HG03442 (cell line): Measurements from ENCODE around the gene CYB5R3.
A peak's percentile ranks its signal among the peaks of the same experiment; 100 is the strongest.

Experiments
- ATAC-seq: cut with Tn5 transposase; IDR thresholded peaks from one replicate; pipeline ENCODE4 v1.9.1; 2021; ENCODE audit warnings: mild to moderate bottlenecking, moderate library complexity; ENCODE audit not compliant: unreplicated experiment

Gene CYB5R3

GRCh38 chr22:42649246-42650099 is at the start of gene CYB5R3:
TSS of gene CYB5R3 (minus strand) at chr22:42649392. CDS start at chr22:42649315, 77 bp downstream.
- ATAC-seq = peak; percentile 52

- ATAC-seq = no peak
These were observed 48.4 kb upstream of the CYB5R3 start for GRCh38 chr22:42697542-42698013.

GRCh38 chr22:42696331-42696967 is 47.3 kb upstream of the CYB5R3 start:
- no peak for ATAC-seq

- ATAC-seq = no peak
These were observed 46.1 kb upstream of the CYB5R3 start for GRCh38 chr22:42695294-42695693.

GRCh38 chr22:42693763-42694683 is 44.8 kb upstream of the CYB5R3 start:
- no peak for ATAC-seq

GRCh38 chr22:42693055-42693762 is 44.0 kb upstream of the CYB5R3 start:
- no peak for ATAC-seq

- ATAC-seq = no peak
These were observed 43.3 kb upstream of the CYB5R3 start for GRCh38 chr22:42692239-42693054.

GRCh38 chr22:42691440-42691839 is 42.2 kb upstream of the CYB5R3 start:
- no peak for ATAC-seq

GRCh38 chr22:42688241-42689211 is 39.3 kb upstream of the CYB5R3 start:
- ATAC-seq = no peak

GRCh38 chr22:42686756-42687491 is 37.7 kb upstream of the CYB5R3 start:
- ATAC-seq = no peak

GRCh38 chr22:42685941-42686653 is 36.9 kb upstream of the CYB5R3 start:
- ATAC-seq = no peak

- no peak for ATAC-seq
These were observed 35.4 kb upstream of the CYB5R3 start for GRCh38 chr22:42684462-42685195.

- ATAC-seq = no peak
These were observed 34.5 kb upstream of the CYB5R3 start for GRCh38 chr22:42683578-42684283.

GRCh38 chr22:42682113-42682851 is 33.1 kb upstream of the CYB5R3 start:
- ATAC-seq = no peak

GRCh38 chr22:42680648-42681047 is 31.5 kb upstream of the CYB5R3 start:
- ATAC-seq = no peak
